PC-3 (cell line): ENCODE measurements around the gene PSEN2. TPM values are rescaled to one million over a fixed set of nuclear protein-coding genes. Genes with fewer than 3 reads are reported as not detected.
"Not testable (repeated sequence)": the region's sequence is repeated elsewhere in the genome, so short reads cannot be mapped to it uniquely, and the experiment has no call there.

Source experiments
- ATAC-seq: fragments of 200-7000 bp; cut with Tn5 transposase; 2 replicates; pipeline ENCODE4 v1.9.1; 2020; ENCODE audit warnings: mild to moderate bottlenecking, moderate library complexity
- BruUV-seq: library from RNA; stranded (reverse); fragments of 400-500 nt; replicated peaks from 2 replicates; lab custom pipeline; 2021; lab: Mats Ljungman, UMichigan
- CTCF ChIA-PET: fragments of 300-600 bp; sonication (Branson Sonifier 250); formaldehyde crosslinking; loops from one replicate; lab custom pipeline; 2022; ENCODE audit warnings: antibody characterized with exemption; lab: Charles Lee
- POLR2A ChIA-PET: fragments of 300-600 bp; sonication (Branson Sonifier 250); formaldehyde crosslinking; loops from one replicate; lab custom pipeline; 2022; ENCODE audit warnings: antibody characterized with exemption; ENCODE audit not compliant: unreplicated experiment; lab: Charles Lee
- DNase-seq: peaks from one replicate; pipeline ENCODE4 v3.0.0-alpha.2; 2015
- H2AFZ ChIP-seq: fragments of 300-600 bp; sonication (generic); 2 replicates; pipeline ENCODE4 v1.6.0; 2016; ENCODE audit warnings: antibody characterized with exemption, low read length
- H3F3A ChIP-seq: fragments of 300-600 bp; sonication (generic); one replicate; pipeline ENCODE4 v1.6.0; 2017; ENCODE audit warnings: antibody characterized with exemption, low read length, control low read depth, mild to moderate bottlenecking; ENCODE audit not compliant: unreplicated experiment
- H3K27ac ChIP-seq: fragments of 300-600 bp; sonication (generic); 2 replicates; pipeline ENCODE4 v1.5.1; 2016; ENCODE audit warnings: mild to moderate bottlenecking, low read length
- H3K27me3 ChIP-seq: fragments of 300-600 bp; sonication (generic); 2 replicates; pipeline ENCODE4 v1.6.1; 2016; ENCODE audit warnings: low read length, mixed read lengths
- H3K36me3 ChIP-seq: fragments of 300-600 bp; sonication (generic); 2 replicates; pipeline ENCODE4 v1.6.1; 2016; ENCODE audit warnings: low read depth, mixed run types, low read length, mixed read lengths
- H3K4me1 ChIP-seq: fragments of 300-600 bp; sonication (generic); 2 replicates; pipeline ENCODE4 v1.5.1; 2016; ENCODE audit warnings: low read length; ENCODE audit not compliant: insufficient read depth
- H3K4me2 ChIP-seq: fragments of 300-600 bp; sonication (generic); 2 replicates; pipeline ENCODE4 v1.6.0; 2016; ENCODE audit warnings: low read length
- H3K4me3 ChIP-seq: fragments of 300-600 bp; sonication (generic); 2 replicates; pipeline ENCODE4 v1.5.1; 2016; ENCODE audit warnings: mild to moderate bottlenecking, low read length, mixed read lengths
- H3K79me2 ChIP-seq: fragments of 300-600 bp; sonication (generic); 2 replicates; pipeline ENCODE4 v1.6.1; 2017; ENCODE audit warnings: low read length, mixed read lengths
- H3K9ac ChIP-seq: fragments of 300-600 bp; sonication (generic); 2 replicates; pipeline ENCODE4 v1.6.0; 2016; ENCODE audit warnings: mild to moderate bottlenecking, low read length
- H3K9me2 ChIP-seq: fragments of 300-600 bp; sonication (generic); replicated peaks from 2 replicates; pipeline ENCODE4 v1.6.1; 2016; ENCODE audit warnings: mixed run types, low read length, mixed read lengths
- H3K9me3 ChIP-seq: fragments of 300-600 bp; sonication (generic); 2 replicates; pipeline ENCODE4 v1.6.1; 2016; ENCODE audit warnings: low read length, mixed read lengths
- H4K20me1 ChIP-seq: fragments of 300-600 bp; sonication (generic); 2 replicates; pipeline ENCODE4 v1.6.1; 2016; ENCODE audit warnings: low read length, mixed read lengths
- EZH2 ChIP-seq: fragments of 300-600 bp; sonication (generic); IDR thresholded peaks from one replicate; pipeline ENCODE4 v1.6.1; 2017; ENCODE audit warnings: antibody characterized with exemption, mild to moderate bottlenecking, low read length; ENCODE audit not compliant: unreplicated experiment
- EZH2phosphoT487 ChIP-seq: fragments of 300-600 bp; sonication (generic); IDR thresholded peaks from 2 replicates; pipeline ENCODE4 v1.6.1; 2018; ENCODE audit warnings: mild to moderate bottlenecking, antibody characterized with exemption, low read length, borderline replicate concordance
- intact Hi-C: fragments of 100-400 bp; cut with micrococcal nuclease; formaldehyde crosslinking; loops from 2 replicates; pipeline ENCODE4 v1.9.0; 2023
- total RNA-seq: library from RNA; depleted of rRNA; stranded (reverse); fragments of >200 nt; gene quantifications from 2 replicates; pipeline ENCODE4 v1.2.3, GENCODE V29; 2014
- TF ChIP-seq, protein P1 (sequence below): fragments of 300-600 bp; sonication (generic); conservative IDR thresholded peaks from 2 replicates; pipeline ENCODE4 v1.5.1; 2017; ENCODE audit warnings: antibody characterized with exemption, low read depth, mild to moderate bottlenecking, low read length

Gene PSEN2
- total RNA-seq, 1 experiment from 2014 or later: 85.3 TPM

DNA sequence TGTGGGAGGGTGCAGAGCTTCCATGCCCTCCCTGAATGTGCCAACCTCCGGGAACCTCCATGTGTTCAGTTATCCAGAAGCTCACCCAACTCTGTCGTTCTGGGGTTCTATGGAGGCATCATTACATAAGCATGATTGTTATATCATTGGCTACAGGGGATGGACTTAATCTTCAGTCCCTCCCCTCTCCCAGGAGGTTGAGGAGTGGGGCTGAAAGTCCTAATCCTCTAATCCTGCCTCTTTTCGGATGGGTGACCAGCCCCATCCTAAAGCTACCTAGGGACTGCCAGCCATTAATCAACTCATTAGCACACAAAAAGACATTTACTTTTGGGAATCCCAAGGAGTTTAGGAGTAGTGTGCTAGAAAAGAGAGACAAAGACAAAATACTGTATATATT lies 32.0 kb upstream of the PSEN2 start:
- H3K9me3 ChIP-seq: no peaks in the 10 kb centered on the region
- H3K9ac ChIP-seq: no peak overlapping the region
- ATAC-seq: peak; percentile 11; the same call in 1 of the 2 replicates
- peaks cover 11% of the 10 kb centered on the region for H3K4me1 ChIP-seq
- H3K4me3 ChIP-seq: no peak overlapping the region
- no peaks in the 10 kb centered on the region for H3F3A ChIP-seq
- BruUV-seq: no TSS peak
- ChIA-PET POLR2A (no interaction called here), CTCF (no interaction called here)
- intact Hi-C loops: no loop called here
- no peak overlapping the region for H3K4me2 ChIP-seq
- H3K9me2 ChIP-seq: no peaks in the 10 kb centered on the region
- DNase-seq: no peak
- H3K27ac ChIP-seq: no peak overlapping the region
- no peaks in the 10 kb centered on the region for H3K79me2 ChIP-seq
- no peak overlapping the region for H2AFZ ChIP-seq
- no peak for TF ChIP-seq EZH2phosphoT487
- no peak for TF ChIP-seq EZH2
- TF ChIP-seq, protein P1, sequence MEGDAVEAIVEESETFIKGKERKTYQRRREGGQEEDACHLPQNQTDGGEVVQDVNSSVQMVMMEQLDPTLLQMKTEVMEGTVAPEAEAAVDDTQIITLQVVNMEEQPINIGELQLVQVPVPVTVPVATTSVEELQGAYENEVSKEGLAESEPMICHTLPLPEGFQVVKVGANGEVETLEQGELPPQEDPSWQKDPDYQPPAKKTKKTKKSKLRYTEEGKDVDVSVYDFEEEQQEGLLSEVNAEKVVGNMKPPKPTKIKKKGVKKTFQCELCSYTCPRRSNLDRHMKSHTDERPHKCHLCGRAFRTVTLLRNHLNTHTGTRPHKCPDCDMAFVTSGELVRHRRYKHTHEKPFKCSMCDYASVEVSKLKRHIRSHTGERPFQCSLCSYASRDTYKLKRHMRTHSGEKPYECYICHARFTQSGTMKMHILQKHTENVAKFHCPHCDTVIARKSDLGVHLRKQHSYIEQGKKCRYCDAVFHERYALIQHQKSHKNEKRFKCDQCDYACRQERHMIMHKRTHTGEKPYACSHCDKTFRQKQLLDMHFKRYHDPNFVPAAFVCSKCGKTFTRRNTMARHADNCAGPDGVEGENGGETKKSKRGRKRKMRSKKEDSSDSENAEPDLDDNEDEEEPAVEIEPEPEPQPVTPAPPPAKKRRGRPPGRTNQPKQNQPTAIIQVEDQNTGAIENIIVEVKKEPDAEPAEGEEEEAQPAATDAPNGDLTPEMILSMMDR: no peak
- no peaks in the 10 kb centered on the region for H4K20me1 ChIP-seq
- H3K27me3 ChIP-seq: no peaks in the 10 kb centered on the region
- H3K36me3 ChIP-seq: no peaks in the 10 kb centered on the region

DNA sequence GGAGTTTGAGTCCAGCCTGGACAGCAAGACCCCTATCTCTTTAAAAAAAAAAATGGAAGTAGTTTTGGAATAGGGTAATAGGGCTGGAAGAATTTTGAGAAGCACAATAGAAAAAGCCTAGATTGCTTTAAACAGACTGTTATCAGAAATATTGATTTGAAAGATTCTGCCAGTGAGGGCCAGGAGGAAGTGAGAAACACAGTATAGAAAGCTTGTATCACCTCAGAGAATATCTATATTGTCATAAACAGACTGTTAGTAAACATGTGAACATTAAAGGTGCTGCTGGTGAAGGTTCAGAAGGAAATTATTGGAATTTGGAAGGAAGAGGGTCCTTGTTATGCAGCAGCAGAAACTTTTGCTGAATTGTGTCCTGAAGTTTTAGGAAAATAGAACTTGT lies 24.8 kb upstream of the PSEN2 start:
- no TSS peak for BruUV-seq
- no peak overlapping the region for H3K4me2 ChIP-seq
- no peaks in the 10 kb centered on the region for H3K27me3 ChIP-seq
- no peaks in the 10 kb centered on the region for H3K9me3 ChIP-seq
- TF ChIP-seq EZH2phosphoT487 (no peak), EZH2 (no peak)
- TF ChIP-seq, protein P1: no peak
- no peaks in the 10 kb centered on the region for H3K36me3 ChIP-seq
- no peak overlapping the region for H3K27ac ChIP-seq
- H3F3A ChIP-seq: no peaks in the 10 kb centered on the region
- no peaks in the 10 kb centered on the region for H3K4me1 ChIP-seq
- no peak overlapping the region for H2AFZ ChIP-seq
- no peaks in the 10 kb centered on the region for H3K9me2 ChIP-seq
- ChIA-PET POLR2A (no interaction called here), CTCF (interaction anchor here (0.6 kb wide), 1 partner anchor 1187 kb away, joined by 4 read pairs; no protein-coding TSS in a partner anchor)
- ATAC-seq (no peak), DNase-seq (no peak)
- H3K9ac ChIP-seq: no peak overlapping the region
- intact Hi-C loops: no loop called here
- H3K4me3 ChIP-seq: no peak overlapping the region
- H4K20me1 ChIP-seq: no peaks in the 10 kb centered on the region
- no peaks in the 10 kb centered on the region for H3K79me2 ChIP-seq

DNA sequence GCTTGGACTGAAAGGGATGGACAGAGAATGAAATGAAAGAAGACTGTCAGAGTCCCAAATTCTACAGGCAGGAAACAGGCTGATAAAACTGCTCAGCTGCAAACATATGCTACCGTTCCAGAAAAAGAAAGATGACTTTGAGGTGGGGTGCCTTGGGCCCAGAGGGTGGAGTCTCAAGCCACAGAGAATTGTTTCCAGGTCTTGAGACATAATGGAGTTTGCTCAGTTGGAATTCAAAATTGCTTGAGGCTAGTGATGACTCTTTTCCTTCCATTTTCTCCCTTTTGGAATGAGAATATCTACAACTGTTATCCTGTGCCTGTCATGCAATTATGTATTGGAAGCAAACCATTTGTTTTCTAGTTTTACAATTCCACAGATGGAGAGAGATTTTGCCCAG lies 23.6 kb upstream of the PSEN2 start:
- no peaks in the 10 kb centered on the region for H3K79me2 ChIP-seq
- no peaks in the 10 kb centered on the region for H4K20me1 ChIP-seq
- H3K4me2 ChIP-seq: no peak overlapping the region
- ATAC-seq (peak; percentile 37; the same call in 1 of the 2 replicates), DNase-seq (peak; percentile 54)
- no peaks in the 10 kb centered on the region for H3K27me3 ChIP-seq
- H3K4me3 ChIP-seq: no peak overlapping the region
- intact Hi-C loops: no loop called here
- H3K9me3 ChIP-seq: no peaks in the 10 kb centered on the region
- H3F3A ChIP-seq: no peaks in the 10 kb centered on the region
- H3K9me2 ChIP-seq: no peaks in the 10 kb centered on the region
- CTCF ChIA-PET: no interaction called here
- POLR2A ChIA-PET: no interaction called here
- no TSS peak for BruUV-seq
- H3K9ac ChIP-seq: no peak overlapping the region
- TF ChIP-seq EZH2phosphoT487: no peak
- no peak for TF ChIP-seq EZH2
- TF ChIP-seq, protein P1: no peak
- H3K36me3 ChIP-seq: no peaks in the 10 kb centered on the region
- no peak overlapping the region for H3K27ac ChIP-seq
- H3K4me1 ChIP-seq: no peaks in the 10 kb centered on the region
- H2AFZ ChIP-seq: 0 out of 2 replicates have a peak overlapping the region, but pooled peaks have one; percentile 3

DNA sequence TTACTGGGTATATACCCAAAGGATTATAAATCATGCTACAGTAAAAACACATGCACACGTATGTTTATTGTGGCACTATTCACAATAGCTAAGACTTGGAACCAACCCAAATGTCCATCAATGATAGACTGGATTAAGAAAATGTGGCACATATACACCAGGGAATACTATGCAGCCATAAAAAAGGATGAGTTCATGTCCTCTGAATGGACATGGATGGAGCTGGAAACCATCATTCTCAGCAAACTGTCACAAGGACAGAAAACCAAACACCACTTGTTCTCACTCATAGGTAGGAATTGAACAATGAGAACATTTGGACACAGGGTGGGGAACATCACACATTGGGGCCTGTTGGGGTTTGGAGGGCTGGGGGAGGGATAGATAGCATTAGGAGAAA lies 15.9 kb upstream of the PSEN2 start:
- ATAC-seq, H4K20me1 ChIP-seq, H3K9me3 ChIP-seq, H3K4me3 ChIP-seq, H3K36me3 ChIP-seq, H3K27ac ChIP-seq, H3K27me3 ChIP-seq, DNase-seq, H3K9ac ChIP-seq, H3K79me2 ChIP-seq, intact Hi-C loops, H2AFZ ChIP-seq, POLR2A ChIA-PET, H3F3A ChIP-seq, BruUV-seq, H3K4me2 ChIP-seq, H3K9me2 ChIP-seq, CTCF ChIA-PET, H3K4me1 ChIP-seq: not testable (repeated sequence)
